Stimulated activated CD8-positive, alpha-beta memory T cell treated with anti-CD3 and anti-CD28 coated beads, Interleukin-7, amount 100 ng/mL, for 48 hours (primary cell): ENCODE measurements around the gene ANLN.
A peak's percentile ranks its signal among the peaks of the same experiment; 100 is the strongest.
"Not testable (repeated sequence)": the region's sequence is repeated elsewhere in the genome, so short reads cannot be mapped to it uniquely, and the experiment has no call there.

Source experiments
- DNase-seq, 2 donors: peaks; one replicate each; pipeline ENCODE4 v3.0.0-alpha.2; 2020; ENCODE audit warnings: low read depth in 1 of 2; ENCODE audit errors: extremely low read depth in 1 of 2

Gene ANLN

GRCh38 chr7:36379831-36380504 is 9.7 kb upstream of the ANLN start:
- no peak for DNase-seq

GRCh38 chr7:36381056-36381455 is 8.6 kb upstream of the ANLN start:
- no peak for DNase-seq

GRCh38 chr7:36383284-36383683 is 6.4 kb upstream of the ANLN start:
- DNase-seq: not testable (repeated sequence)

GRCh38 chr7:36385646-36386045 is 4.0 kb upstream of the ANLN start:
- not testable (repeated sequence) for DNase-seq

- DNase-seq: no peak
These were observed 2.0 kb upstream of the ANLN start for GRCh38 chr7:36387435-36388231.

- DNase-seq: no peak
These were observed 1.2 kb upstream of the ANLN start for GRCh38 chr7:36388423-36388822.

GRCh38 chr7:36390199-36391090 is 783 bp downstream of the ANLN start:
- peak; percentile 52 to 55 for DNase-seq

- no peak for DNase-seq
These were observed 2.0 kb downstream of the ANLN start for GRCh38 chr7:36391436-36392198.

GRCh38 chr7:36393826-36394225 is 4.2 kb downstream of the ANLN start:
- no peak for DNase-seq

GRCh38 chr7:36395171-36395894 is 5.7 kb downstream of the ANLN start:
- no peak for DNase-seq

GRCh38 chr7:36396150-36396549 is 6.5 kb downstream of the ANLN start:
- DNase-seq: no peak

GRCh38 chr7:36400036-36400435 is 10.4 kb downstream of the ANLN start:
- DNase-seq: no peak

- DNase-seq: no peak
These were observed 10.9 kb downstream of the ANLN start for GRCh38 chr7:36400606-36401005.

- DNase-seq: no peak
These were observed 13.8 kb downstream of the ANLN start for GRCh38 chr7:36403452-36403851.

- DNase-seq: no peak
These were observed 15.2 kb downstream of the ANLN start for GRCh38 chr7:36404639-36405408.

GRCh38 chr7:36405409-36405803 is 15.7 kb downstream of the ANLN start:
- DNase-seq: no peak

- DNase-seq: no peak
These were observed 16.5 kb downstream of the ANLN start for GRCh38 chr7:36406156-36406555.

GRCh38 chr7:36407636-36408550 is 18.2 kb downstream of the ANLN start:
- DNase-seq: no peak
